ES-I3 (cell line): ENCODE measurements around the gene CDH2.

Source experiments
- H3K36me3 ChIP-seq: 2 replicates; pipeline ENCODE4 v1.6.1; 2013; ENCODE audit warnings: mild to moderate bottlenecking, low read length, control low read depth, moderate library complexity; ENCODE audit not compliant: insufficient read depth
- H3K4me1 ChIP-seq: 2 replicates; pipeline ENCODE4 v1.6.1; 2013; ENCODE audit warnings: mild to moderate bottlenecking, control low read depth, low read length; ENCODE audit not compliant: insufficient read depth
- H3K9ac ChIP-seq: 2 replicates; pipeline ENCODE4 v1.6.1; 2013; ENCODE audit warnings: low read depth, mild to moderate bottlenecking, low read length, moderate library complexity
- H3K9me3 ChIP-seq: 2 replicates; pipeline ENCODE4 v1.6.1; 2013; ENCODE audit warnings: mild to moderate bottlenecking, low read length, moderate library complexity; ENCODE audit not compliant: control insufficient read depth, insufficient read depth

Gene CDH2

GRCh38 chr18:28158083-28158581 lies 18.8 kb downstream of the CDH2 start:
- H3K36me3 ChIP-seq = no peaks in the 10 kb centered on the region
- H3K4me1 ChIP-seq = peaks cover 76% of the 10 kb centered on the region
- H3K9ac ChIP-seq = no peak overlapping the region
- H3K9me3 ChIP-seq = no peaks in the 10 kb centered on the region

- Histone ChIP-seq H3K36me3 (no peaks in the 10 kb centered on the region; the same call in 1 of the 2 replicates), H3K9ac (no peak overlapping the region), H3K4me1 (peaks cover 54% of the 10 kb centered on the region), H3K9me3 (no peaks in the 10 kb centered on the region)
Observed at GRCh38 chr18:28153485-28154065, 23.4 kb downstream of the CDH2 start.

- no peak overlapping the region for H3K9ac ChIP-seq
- no peaks in the 10 kb centered on the region for H3K9me3 ChIP-seq
- no peaks in the 10 kb centered on the region; the same call in 1 of the 2 replicates for H3K36me3 ChIP-seq
- peaks cover 51% of the 10 kb centered on the region for H3K4me1 ChIP-seq
Observed at GRCh38 chr18:28152754-28153153, 24.2 kb downstream of the CDH2 start.

GRCh38 chr18:28152354-28152753 lies 24.6 kb downstream of the CDH2 start:
- Histone ChIP-seq H3K36me3 (no peaks in the 10 kb centered on the region; the same call in 1 of the 2 replicates), H3K9ac (no peak overlapping the region), H3K9me3 (no peaks in the 10 kb centered on the region), H3K4me1 (peaks cover 54% of the 10 kb centered on the region)

- H3K9me3 ChIP-seq = no peaks in the 10 kb centered on the region
- H3K36me3 ChIP-seq = no peaks in the 10 kb centered on the region; the same call in 1 of the 2 replicates
- H3K9ac ChIP-seq = no peak overlapping the region
- H3K4me1 ChIP-seq = peaks cover 51% of the 10 kb centered on the region
Observed at GRCh38 chr18:28151434-28151833, 25.5 kb downstream of the CDH2 start.

GRCh38 chr18:28150925-28151324 lies 26.0 kb downstream of the CDH2 start:
- Histone ChIP-seq H3K9ac (no peak overlapping the region), H3K9me3 (no peaks in the 10 kb centered on the region), H3K4me1 (peaks cover 53% of the 10 kb centered on the region), H3K36me3 (no peaks in the 10 kb centered on the region; the same call in 1 of the 2 replicates)

GRCh38 chr18:28149810-28150420 lies 27.0 kb downstream of the CDH2 start:
- no peak overlapping the region for H3K9ac ChIP-seq
- H3K36me3 ChIP-seq = no peaks in the 10 kb centered on the region; the same call in 1 of the 2 replicates
- H3K4me1 ChIP-seq = peaks cover 46% of the 10 kb centered on the region
- no peaks in the 10 kb centered on the region for H3K9me3 ChIP-seq

GRCh38 chr18:28147674-28148171 lies 29.2 kb downstream of the CDH2 start:
- Histone ChIP-seq H3K4me1 (peaks cover 24% of the 10 kb centered on the region), H3K9ac (no peak overlapping the region), H3K9me3 (no peaks in the 10 kb centered on the region), H3K36me3 (no peaks in the 10 kb centered on the region; the same call in 1 of the 2 replicates)

GRCh38 chr18:28143725-28144124 lies 33.2 kb downstream of the CDH2 start:
- H3K9me3 ChIP-seq = no peaks in the 10 kb centered on the region
- H3K36me3 ChIP-seq = no peaks in the 10 kb centered on the region
- H3K4me1 ChIP-seq = peaks cover 10% of the 10 kb centered on the region; the same call in 1 of the 2 replicates
- no peak overlapping the region for H3K9ac ChIP-seq

GRCh38 chr18:28138816-28139215 lies 38.1 kb downstream of the CDH2 start:
- Histone ChIP-seq H3K4me1 (peaks cover 6% of the 10 kb centered on the region; the same call in 1 of the 2 replicates), H3K9ac (no peak overlapping the region), H3K36me3 (no peaks in the 10 kb centered on the region), H3K9me3 (no peaks in the 10 kb centered on the region)

- no peaks in the 10 kb centered on the region for H3K9me3 ChIP-seq
- no peaks in the 10 kb centered on the region for H3K36me3 ChIP-seq
- no peak overlapping the region for H3K9ac ChIP-seq
- H3K4me1 ChIP-seq = peaks cover 13% of the 10 kb centered on the region
Observed at GRCh38 chr18:28136071-28136470, 40.9 kb downstream of the CDH2 start.

GRCh38 chr18:28134774-28135173 lies 42.2 kb downstream of the CDH2 start:
- H3K4me1 ChIP-seq = peaks cover 20% of the 10 kb centered on the region
- H3K36me3 ChIP-seq = no peaks in the 10 kb centered on the region
- no peaks in the 10 kb centered on the region for H3K9me3 ChIP-seq
- H3K9ac ChIP-seq = no peak overlapping the region

- no peaks in the 10 kb centered on the region for H3K36me3 ChIP-seq
- no peak overlapping the region for H3K9ac ChIP-seq
- H3K4me1 ChIP-seq = peaks cover 26% of the 10 kb centered on the region
Observed at GRCh38 chr18:28132084-28132483, 44.8 kb downstream of the CDH2 start.

GRCh38 chr18:28128659-28128980 lies 48.3 kb downstream of the CDH2 start:
- Histone ChIP-seq H3K9me3 (no peaks in the 10 kb centered on the region), H3K4me1 (peaks cover 30% of the 10 kb centered on the region), H3K36me3 (no peaks in the 10 kb centered on the region), H3K9ac (no peak overlapping the region)

More at GRCh38 chr18:28132084-28132483, 44.8 kb downstream of the CDH2 start:
- no peaks in the 10 kb centered on the region for H3K9me3 ChIP-seq
